ENCODE measurements around the gene DAPK3.

DAPK3 gene

DNA sequence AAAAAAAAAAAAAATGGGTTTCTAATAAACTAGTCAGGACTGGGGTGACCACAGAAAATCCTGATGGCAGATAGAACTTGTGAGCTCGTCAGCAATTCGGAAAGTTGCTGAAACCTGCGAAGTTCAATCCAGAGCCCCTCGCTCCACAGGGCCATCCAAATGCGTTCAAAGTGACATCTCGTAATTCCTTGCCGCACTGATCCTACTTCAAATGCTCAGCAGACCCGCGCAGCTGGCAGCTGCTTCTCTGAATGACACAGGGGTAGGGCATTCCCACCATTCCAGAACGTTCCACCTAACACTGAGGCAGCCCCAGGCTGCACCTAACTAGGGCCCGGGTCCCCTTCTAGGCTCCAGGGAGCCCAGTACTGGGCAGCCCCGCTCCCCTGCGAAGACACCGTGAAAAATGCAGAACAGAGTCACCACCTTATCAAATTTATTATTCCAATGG, 4.8 kb upstream of the DAPK3 start:
- no peak overlapping the region for H3K27ac ChIP-seq (ENCODE audit: low read depth, low read length)
- H3F3A ChIP-seq (ENCODE audit: control insufficient read depth, insufficient read depth), result peaks cover 60% of the 10 kb centered on the region
- H3K4me3 ChIP-seq (ENCODE audit: low read length), result no peak overlapping the region
- no peaks in the 10 kb centered on the region for H3K9me3 ChIP-seq (ENCODE audit: control insufficient read depth, insufficient read depth, low read length)
- peaks cover 61% of the 10 kb centered on the region for H3K36me3 ChIP-seq (ENCODE audit: control insufficient read depth, low read length)
- peaks cover 45% of the 10 kb centered on the region for H3K79me2 ChIP-seq (ENCODE audit: control insufficient read depth, low read length)
- no peaks in the 10 kb centered on the region for H3K27me3 ChIP-seq (ENCODE audit: control insufficient read depth, low read length)
- H3K4me2 ChIP-seq (ENCODE audit: low read length), result no peak overlapping the region
- no peak for TF ChIP-seq EZH2phosphoT487 (IDR thresholded peaks at IDR 0.05; ENCODE audit: borderline replicate concordance, low read length)
- TF ChIP-seq, protein P1, sequence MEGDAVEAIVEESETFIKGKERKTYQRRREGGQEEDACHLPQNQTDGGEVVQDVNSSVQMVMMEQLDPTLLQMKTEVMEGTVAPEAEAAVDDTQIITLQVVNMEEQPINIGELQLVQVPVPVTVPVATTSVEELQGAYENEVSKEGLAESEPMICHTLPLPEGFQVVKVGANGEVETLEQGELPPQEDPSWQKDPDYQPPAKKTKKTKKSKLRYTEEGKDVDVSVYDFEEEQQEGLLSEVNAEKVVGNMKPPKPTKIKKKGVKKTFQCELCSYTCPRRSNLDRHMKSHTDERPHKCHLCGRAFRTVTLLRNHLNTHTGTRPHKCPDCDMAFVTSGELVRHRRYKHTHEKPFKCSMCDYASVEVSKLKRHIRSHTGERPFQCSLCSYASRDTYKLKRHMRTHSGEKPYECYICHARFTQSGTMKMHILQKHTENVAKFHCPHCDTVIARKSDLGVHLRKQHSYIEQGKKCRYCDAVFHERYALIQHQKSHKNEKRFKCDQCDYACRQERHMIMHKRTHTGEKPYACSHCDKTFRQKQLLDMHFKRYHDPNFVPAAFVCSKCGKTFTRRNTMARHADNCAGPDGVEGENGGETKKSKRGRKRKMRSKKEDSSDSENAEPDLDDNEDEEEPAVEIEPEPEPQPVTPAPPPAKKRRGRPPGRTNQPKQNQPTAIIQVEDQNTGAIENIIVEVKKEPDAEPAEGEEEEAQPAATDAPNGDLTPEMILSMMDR (IDR thresholded peaks at IDR 0.05; ENCODE audit: low read depth, low read length, poor library complexity, severe bottlenecking), result no peak
- peaks cover 17% of the 10 kb centered on the region for H3K4me1 ChIP-seq (ENCODE audit: control insufficient read depth, low read length)
- no peaks in the 10 kb centered on the region for H3K9me2 ChIP-seq (replicated peaks; ENCODE audit: control insufficient read depth, low read length)
- peaks cover 31% of the 10 kb centered on the region for H4K20me1 ChIP-seq (ENCODE audit: control insufficient read depth, insufficient read depth, low read depth, low read length)

DNA sequence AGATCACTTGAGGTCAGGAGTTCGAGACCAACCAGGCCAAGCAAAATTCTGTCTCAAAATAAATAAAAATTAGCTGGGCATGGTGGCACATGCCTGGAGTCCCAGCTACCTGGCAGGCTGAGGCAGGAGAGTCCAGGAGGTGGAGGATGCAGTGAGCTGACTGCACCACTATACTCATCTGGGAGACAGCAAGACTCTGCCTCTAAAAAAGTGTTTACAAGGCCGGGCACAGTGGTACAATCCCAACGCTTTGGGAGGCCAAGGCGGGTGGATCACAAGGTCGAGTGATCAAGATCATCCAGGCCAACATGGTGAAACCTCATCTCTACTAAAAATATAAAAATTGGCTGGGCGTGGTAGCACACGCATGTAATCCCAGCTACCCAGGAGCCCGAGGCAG, 4.2 kb upstream of the DAPK3 start:
- Histone ChIP-seq H3K9me2 (replicated peaks; ENCODE audit: control insufficient read depth, low read length) (no peaks in the 10 kb centered on the region), H3K9me3 (ENCODE audit: control insufficient read depth, insufficient read depth, low read length) (no peaks in the 10 kb centered on the region), H3K27ac (ENCODE audit: low read depth, low read length) (no peak overlapping the region), H3K79me2 (ENCODE audit: control insufficient read depth, low read length) (peaks cover 45% of the 10 kb centered on the region), H3K4me2 (ENCODE audit: low read length) (no peak overlapping the region), H3K4me3 (ENCODE audit: low read length) (no peak overlapping the region), H3F3A (ENCODE audit: control insufficient read depth, insufficient read depth) (peaks cover 54% of the 10 kb centered on the region), H3K36me3 (ENCODE audit: control insufficient read depth, low read length) (peaks cover 56% of the 10 kb centered on the region), H3K4me1 (ENCODE audit: control insufficient read depth, low read length) (peaks cover 18% of the 10 kb centered on the region), H4K20me1 (ENCODE audit: control insufficient read depth, insufficient read depth, low read depth, low read length) (peaks cover 27% of the 10 kb centered on the region), H3K27me3 (ENCODE audit: control insufficient read depth, low read length) (no peaks in the 10 kb centered on the region)
- TF ChIP-seq, protein P1 (IDR thresholded peaks at IDR 0.05; ENCODE audit: low read depth, low read length, poor library complexity, severe bottlenecking), result no peak
- TF ChIP-seq EZH2phosphoT487 (IDR thresholded peaks at IDR 0.05; ENCODE audit: borderline replicate concordance, low read length), result no peak

DNA sequence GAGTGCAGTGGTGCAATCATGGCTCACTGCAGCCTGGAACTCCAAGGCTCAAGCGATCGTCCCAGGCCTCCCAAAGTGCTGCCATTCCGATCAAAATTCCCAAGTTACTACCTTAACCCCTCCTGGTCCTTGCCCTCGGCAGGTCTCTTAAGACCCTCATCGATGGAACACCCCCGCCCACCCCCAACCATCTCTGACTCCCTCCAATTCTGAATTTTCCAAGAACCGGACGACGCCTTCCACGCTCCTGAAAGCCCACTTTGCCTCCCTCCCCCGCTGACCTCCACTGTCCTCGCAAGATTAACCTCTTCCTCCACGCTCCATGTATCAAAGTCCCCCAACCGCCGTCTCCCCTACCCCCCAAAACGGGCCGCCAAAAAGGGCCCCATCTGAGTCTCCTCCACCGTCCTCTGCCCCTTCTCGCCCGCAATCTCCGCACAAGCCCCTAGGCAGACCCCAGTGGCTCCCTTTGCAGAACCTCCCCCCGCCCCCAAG, 539 bp downstream of the DAPK3 start:
- no peaks in the 10 kb centered on the region for H3K9me3 ChIP-seq (ENCODE audit: control insufficient read depth, insufficient read depth, low read length)
- peaks cover 10% of the 10 kb centered on the region; the same call in 1 of the 2 replicates for H4K20me1 ChIP-seq (ENCODE audit: control insufficient read depth, insufficient read depth, low read depth, low read length)
- peaks cover 26% of the 10 kb centered on the region for H3K4me1 ChIP-seq (ENCODE audit: control insufficient read depth, low read length)
- no peaks in the 10 kb centered on the region for H3K27me3 ChIP-seq (ENCODE audit: control insufficient read depth, low read length)
- H3K79me2 ChIP-seq (ENCODE audit: control insufficient read depth, low read length), result peaks cover 30% of the 10 kb centered on the region
- peaks cover 41% of the 10 kb centered on the region for H3K36me3 ChIP-seq (ENCODE audit: control insufficient read depth, low read length)
- peaks cover 20% of the 10 kb centered on the region for H3F3A ChIP-seq (ENCODE audit: control insufficient read depth, insufficient read depth)
- peak overlapping the region; percentile 87 for H3K4me3 ChIP-seq (ENCODE audit: low read length)
- H3K9me2 ChIP-seq (replicated peaks; ENCODE audit: control insufficient read depth, low read length), result no peaks in the 10 kb centered on the region
- H3K4me2 ChIP-seq (ENCODE audit: low read length), result peak overlapping the region; percentile 83
- TF ChIP-seq, protein P1 (IDR thresholded peaks at IDR 0.05; ENCODE audit: low read depth, low read length, poor library complexity, severe bottlenecking), result no peak
- no peak for TF ChIP-seq EZH2phosphoT487 (IDR thresholded peaks at IDR 0.05; ENCODE audit: borderline replicate concordance, low read length)
- peak overlapping the region; percentile 29 for H3K27ac ChIP-seq (ENCODE audit: low read depth, low read length)

All from DOHH2 (cell line).